GM21619 (cell line): ENCODE data around the gene ATF6.

Source experiments
- ATAC-seq: cut with Tn5 transposase; IDR thresholded peaks from one replicate; pipeline ENCODE4 v1.9.1; 2021; ENCODE audit not compliant: unreplicated experiment

ATF6 gene

DNA sequence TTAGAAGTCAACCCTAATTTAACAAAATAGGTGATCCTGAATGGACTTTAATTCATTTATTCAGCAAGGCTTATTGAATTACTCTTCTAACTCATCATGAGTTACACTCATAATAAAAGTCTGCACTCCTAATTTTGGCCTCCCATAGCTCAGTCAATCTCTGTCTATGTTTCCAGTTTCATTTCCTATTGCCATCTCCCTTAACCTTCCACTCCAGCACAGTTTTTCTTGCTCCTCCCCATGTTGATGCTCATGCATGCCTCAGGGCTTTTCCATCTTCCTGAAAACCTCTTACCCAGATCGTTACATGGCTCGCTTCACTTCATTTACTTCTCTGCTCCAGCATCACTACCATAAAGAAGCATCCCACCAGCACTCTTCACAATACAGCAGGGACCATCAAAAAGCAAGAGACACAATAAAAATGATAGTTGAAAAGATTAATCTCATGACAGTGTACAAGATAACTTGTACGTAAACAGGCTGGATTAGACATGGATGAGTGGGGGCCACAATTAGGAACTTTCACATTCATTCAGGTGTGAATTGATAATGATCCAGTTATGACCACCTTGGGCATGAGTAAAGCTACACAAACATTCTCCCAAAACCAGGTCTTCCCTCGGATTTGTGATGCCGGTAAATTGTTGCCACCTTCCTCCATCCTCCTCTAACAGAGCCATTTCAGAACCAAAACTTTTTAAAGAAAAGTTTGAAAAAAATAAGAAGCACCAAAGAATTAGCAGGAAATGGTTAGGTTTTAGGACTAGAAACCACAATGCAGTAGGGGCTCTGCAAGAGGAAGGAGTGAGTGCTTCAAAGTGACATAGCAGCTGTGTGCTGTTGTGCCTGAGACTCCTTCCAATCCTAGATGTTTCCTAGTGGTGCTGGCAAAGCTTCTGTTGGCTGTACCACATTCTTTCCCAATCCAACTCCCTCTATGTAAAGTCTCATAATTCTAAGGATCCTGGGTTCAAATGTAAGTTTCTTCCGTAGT, 167.8 kb downstream of the ATF6 start:
- ATAC-seq, result peak; percentile 66

DNA sequence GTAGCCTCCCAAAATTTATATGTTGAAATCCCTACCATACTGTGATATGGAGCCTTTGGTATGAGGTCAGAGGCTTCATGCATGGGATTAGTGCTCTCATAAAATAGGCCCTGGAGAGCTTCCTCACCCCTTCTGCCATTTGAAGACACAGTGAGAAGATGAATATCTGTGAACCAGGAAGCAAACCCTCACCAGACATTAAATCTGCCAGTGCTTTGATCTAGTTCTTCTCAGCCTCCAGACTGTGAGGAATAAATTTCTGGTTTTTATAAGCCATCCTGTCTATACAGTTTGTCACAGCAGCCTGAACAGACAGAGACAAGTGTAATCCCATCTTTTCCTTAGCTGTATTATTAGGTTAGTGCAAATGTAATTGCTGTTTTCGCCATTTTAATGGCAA, 169.1 kb downstream of the ATF6 start:
- no peak for ATAC-seq

DNA sequence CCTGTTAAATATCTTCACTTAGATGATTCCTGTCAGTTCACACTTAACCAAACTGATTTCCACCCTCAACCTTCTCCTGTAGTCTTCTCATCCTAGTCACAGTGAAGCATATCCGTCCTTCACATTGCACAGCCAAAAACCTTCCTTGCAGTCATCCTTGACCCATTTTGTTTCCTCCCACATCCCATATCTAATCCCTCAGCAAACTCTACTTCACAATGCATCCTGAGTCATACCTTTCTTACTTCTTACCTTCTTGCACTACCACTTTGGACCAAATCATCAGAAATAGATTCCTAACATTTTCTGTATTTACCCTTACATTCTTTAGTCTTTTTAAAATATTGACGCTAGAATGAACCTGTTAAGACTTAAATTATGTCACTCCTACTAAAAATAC, 170.7 kb downstream of the ATF6 start:
- ATAC-seq, result no peak

DNA sequence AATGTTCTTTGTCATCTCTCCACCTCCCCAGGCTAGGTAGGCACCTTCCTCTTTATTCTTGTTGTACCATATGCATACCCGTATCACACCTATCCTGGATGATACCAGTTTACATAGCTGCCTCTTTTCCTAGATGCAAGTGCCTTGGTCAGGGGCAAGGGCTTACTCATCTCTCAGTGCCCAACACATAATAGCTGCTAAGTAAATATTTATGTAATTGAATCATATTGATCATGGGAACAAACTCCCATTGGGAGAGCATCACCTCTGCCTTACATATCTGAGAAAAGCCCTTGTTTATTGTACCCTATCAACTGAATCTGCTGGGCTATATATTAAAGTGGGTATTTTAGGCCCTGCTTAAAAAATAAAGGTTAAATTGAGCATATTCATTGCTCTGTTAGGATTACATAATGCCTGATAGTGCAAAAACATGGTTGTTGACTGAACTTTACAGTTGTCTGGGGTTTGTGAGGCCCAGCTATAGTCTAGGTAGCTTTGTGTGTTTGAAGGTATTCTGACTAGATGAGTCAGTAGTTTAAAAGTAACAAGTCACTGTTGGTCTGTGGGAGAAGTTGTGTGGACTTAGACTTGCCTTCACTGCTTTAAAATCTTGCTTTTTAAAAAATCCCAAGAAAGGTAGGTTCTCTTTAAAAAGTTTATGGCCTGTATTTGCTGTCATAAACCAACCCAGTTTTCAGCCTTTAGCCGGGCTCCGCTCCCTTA, 174.9 kb downstream of the ATF6 start:
- no peak for ATAC-seq

DNA sequence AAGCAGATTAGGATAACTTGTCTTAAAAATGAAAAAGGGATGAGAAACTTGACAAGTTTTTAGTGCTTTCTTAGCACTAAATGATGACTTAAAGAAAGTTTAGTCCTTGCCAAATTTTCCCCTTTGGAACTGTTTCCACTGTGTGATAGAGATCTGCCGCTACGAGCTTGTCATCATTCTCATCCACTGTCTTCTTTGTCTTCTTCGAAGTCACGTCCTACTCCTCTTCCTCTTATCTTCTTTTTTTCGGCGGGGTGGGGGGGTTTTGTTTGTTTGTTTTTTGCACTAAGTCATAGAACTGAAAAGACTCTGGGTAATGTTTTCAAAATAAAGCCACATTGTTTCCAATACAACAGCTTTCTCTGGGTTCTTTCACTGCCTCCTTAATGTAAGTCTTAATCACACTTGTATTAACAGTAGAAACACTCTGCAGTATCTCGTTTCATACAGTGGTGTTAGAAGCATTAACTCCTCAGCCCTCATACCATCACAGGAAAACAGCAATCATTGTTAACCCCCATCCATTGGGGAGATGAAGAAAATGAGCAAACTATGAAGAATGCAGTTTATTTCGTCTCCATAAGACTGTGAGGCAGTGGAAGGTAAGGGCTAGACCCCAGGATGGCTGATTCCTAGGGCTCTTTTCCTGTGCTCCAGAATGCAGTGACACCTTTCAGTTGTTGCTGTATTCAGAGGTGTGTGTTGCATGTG, 175.8 kb downstream of the ATF6 start:
- no peak for ATAC-seq

DNA sequence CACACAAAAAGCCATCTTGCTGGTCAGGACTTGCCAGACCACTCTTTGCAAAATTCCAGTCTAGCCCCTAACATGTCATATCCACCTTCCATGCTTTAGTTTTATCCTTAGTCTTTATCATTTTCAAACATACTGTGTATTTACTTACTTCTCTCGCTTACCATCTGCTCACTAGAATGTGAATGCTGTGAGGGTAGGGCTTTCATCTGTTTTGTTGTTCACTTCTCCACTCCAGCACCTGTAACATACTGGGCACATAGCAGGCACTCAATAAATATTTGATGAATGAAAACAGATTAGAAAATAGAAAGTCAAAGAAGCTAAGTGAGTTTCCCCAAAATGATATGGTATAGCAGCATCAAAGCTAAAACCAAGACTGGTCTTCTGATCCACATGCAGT, 177.6 kb downstream of the ATF6 start:
- ATAC-seq, result no peak

DNA sequence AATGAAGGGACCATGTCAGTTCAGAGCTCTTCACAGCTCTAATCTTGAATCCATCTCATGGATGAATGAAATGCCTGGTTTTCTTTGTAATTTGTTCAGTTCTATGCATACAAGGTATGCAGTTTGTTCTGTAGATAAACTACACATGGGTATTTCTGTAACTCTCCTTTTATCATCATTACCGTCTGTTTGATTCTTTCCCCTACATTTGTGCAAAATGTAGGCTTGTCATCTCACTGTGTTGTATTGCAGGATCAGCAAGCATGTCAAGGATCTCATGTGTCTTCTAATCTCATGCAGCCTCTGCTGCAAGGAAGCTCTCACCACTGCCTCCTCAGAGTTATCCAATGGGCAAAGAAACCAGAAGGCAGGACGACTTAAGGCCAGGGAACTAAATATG, 178.3 kb downstream of the ATF6 start:
- ATAC-seq, result no peak

DNA sequence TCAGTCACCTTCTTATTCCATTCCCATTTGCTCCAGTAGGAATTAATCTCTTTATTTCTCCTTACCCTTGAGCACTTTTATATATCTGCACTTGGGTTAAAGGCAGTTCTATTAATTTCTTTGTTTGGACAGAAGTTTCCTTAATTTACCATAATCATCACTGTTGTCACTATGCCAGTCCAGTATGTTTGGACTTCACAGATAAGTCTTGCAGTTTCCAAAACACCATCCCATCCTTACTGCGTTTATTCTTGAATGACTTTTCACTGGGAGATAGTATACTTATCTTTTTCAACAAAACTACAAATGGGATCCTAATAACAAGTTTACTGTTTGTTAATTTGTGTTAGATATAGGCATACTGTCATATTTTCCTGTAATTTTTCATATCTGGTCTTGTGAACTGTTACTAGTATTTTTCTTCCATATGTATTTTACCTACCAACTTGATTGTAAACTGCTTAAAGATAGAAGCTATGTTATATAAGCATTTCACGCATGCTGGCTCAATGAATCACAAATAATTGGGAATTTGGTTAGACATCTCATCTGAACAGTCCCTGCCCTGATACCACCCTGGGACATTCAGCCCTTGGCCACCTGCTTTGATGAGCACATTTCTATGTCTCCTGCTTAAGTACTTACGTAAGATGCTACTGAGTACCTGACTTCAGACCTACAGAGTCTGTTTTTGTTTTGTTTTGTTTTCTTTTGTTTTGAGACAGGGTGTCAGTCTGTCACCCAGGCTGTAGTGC, 179.4 kb downstream of the ATF6 start:
- no peak for ATAC-seq

DNA sequence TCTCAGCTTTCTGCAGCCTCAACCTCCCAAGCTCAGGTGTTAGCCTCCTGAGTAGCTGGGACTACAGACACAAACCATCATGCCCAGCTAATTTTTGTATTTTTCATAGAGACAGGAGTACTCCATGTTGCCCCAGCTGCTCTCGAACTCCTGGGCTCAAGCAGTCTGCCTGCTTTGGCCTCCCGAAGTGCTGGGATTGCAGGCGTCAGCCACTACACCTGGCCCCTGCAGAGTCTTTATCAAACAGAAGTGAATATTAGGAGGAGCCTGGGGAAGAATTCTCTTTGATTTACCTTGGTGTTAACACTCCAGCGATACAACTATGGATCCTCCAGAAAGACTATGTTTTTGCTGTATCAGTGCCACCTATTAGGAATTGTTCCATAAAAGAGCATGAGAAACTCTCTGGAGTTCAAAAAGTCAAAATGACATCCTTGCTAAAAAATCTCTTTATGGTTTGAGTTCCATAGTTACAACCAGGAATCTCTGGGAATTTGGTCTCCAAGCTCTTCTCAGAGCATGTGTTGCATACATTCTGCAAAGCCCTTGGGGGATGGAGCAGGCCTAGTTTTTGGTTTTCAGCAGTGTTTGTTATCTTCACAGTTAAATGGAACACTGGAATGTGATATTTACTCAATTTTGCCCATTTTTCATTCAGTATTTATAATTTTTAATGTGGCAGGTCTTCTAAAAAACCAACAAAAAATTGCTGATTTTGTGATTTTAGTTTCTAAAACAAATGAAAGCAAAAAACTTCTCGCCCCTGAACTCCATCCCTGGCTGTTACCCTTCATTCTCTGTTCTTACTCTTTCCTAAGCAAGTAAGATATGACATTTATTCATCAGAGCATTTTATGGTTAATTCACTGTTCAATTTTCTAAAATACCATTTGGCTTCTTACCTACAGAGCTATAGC, 180.2 kb downstream of the ATF6 start:
- no peak for ATAC-seq

DNA sequence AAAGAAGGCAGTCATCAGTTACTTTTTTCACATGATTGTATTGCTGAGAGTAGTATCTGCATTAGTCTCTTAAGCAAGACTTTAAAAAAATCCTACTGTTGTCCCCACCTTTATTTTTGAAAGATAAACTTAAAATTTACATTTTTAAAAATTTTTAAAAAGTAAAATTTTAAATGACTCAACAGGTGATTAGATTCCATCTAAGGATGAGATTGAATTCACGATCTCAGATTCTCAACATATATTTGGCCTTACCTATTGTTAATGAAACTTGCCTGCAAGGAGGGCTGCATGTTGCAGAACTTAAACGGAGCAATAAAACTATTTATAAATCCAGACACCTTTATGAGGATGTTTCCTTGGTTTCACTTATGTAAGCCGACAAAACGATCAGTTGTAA, 182.3 kb downstream of the ATF6 start:
- ATAC-seq, result no peak

DNA sequence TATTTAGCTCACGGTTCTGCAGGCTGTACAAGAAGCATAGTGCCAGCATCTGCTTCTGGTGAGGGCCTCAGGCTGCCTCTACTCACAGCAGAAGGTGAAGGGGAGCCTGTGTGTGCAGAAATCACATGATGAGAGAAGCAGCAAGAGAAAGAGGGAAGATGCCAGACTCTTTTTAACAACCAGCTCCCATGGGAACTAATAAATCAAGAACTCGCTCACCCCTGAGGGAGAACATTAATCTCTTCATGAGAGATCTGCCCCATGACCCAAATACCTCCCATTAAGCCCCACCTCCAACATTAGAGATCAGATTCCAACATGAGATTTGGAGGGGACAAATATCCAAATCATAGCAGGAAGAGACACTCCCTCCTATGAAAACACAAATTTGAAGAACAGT, 183.4 kb downstream of the ATF6 start:
- no peak for ATAC-seq

DNA sequence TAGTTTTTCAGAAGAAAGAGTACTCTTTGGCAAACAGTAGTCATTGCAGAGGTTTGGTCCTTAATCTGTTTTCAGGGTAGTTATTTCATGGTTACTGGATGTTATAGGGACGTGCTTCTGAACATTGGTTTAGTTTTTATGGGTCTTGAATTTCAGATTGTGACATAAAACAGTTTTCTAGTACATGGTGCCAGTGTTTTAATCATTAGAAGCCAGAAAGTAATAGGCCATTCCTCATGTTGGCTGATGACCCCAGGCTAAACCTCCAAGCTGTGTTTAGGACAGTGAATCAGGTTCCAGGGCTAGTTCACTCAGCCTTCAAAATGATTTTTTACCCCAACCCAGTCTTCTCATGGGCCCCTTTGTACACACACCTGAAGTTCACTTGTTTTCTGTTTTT, 184.3 kb downstream of the ATF6 start:
- no peak for ATAC-seq

DNA sequence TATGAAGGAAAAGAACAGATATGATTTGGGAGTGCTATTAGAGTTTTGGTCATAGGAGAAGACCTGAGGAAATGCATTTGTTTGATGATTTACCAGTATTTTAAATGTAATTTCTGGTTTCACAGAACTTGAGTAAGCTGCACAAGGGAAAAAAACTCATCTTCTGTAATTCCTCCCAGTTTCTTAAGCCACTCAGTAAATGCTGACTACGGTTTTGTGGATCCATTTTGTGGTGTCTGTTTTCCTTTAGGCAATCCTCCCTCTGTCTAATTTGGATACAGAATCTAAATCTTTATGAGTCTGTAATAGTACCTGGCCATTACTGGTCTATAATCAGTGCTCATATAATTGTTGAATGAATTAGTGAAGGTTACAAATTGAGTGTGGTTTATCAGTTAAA, 185.5 kb downstream of the ATF6 start:
- ATAC-seq, result no peak

DNA sequence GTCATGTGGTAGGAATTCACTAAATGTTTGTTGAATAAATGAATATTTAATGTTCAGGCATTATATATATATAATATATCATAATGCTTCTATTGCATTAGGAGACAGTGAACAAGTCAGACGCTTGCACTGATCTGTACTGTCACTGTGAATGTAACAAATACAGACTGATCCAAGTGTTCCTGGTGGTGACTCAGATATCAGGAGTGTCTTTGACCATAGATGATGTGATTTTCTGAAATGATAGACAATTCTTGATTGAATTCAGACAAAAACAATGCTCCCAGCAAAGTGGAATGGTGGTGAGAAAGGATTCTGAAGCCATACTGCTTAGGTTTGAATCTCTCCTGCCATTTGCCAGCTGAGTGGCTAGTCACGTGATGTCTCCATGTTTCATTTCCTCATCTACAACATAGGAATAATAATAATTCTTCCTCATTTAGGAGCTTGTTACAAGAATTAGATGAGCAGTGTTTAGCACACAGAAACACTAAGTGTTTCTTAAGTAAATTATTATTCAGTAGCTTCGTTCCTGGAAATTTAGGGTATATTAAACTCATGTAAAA, 186.6 kb downstream of the ATF6 start:
- no peak for ATAC-seq

DNA sequence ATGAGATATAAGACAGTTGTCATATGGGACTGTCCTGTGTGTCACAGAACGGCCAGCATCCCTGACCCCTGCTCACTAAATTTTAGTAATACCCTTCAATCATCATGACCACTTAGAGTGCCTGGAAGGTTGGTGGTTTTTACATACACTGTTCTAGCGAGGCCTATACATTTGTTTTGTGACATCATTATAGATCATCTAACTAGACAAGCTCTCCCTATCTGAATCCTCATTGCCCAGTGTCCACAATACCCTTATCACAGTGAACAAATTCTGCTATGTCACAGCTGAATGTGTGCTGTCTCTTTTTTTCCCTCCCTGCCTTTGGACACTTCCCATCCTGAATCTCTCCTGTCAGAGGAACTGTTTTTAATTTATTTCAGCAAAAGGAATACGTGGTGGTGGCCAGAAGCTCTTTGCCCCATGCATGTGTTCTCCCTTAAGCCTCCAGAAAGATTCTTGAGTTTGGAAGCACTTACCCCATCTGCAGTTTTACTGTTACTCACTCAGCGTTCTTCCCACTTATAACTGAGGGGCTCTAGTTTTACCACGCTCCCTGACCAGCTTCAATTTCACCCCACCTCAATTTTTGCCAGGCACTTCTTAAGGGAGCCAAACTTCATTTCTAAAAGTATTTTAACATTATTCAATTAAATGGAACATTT, 187.3 kb downstream of the ATF6 start:
- no peak for ATAC-seq

DNA sequence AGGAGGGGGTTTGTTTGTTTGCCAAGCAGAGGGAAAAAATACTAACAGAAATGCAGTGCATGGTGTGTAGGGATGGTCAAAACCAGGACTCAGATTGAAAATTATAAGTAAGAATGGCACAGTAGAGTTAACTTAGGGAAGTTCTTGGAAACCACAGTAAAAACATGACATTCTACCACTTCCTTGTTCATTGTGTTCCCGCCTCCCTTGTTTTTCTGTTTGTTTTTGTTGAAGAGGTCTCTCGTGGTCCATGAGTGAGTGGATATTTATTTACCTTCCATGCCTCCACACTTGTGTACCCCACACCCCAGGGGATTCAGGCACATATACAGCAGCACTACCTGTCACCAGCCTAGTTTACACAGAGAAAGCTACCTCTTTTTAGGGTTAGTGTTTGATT, 187.9 kb downstream of the ATF6 start:
- no peak for ATAC-seq

DNA sequence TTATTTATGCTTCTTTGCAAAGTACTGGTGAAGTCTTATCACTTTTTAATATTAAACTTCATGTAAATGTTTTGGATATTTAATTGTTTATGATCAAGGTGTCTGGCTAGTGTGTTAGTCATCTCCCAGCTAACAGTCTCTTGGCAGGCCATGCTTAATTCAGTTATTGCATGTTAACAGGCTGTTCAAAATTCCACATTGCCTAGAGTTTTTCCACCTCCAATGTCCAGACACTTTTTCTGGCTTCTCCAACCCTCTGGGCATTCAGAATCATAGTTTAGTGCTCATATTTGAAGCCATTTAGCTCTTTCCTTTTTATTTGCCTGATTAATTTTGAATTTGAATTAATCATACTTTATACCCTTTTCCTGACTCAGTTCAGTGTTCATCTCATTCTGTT, 188.3 kb downstream of the ATF6 start:
- ATAC-seq, result no peak

DNA sequence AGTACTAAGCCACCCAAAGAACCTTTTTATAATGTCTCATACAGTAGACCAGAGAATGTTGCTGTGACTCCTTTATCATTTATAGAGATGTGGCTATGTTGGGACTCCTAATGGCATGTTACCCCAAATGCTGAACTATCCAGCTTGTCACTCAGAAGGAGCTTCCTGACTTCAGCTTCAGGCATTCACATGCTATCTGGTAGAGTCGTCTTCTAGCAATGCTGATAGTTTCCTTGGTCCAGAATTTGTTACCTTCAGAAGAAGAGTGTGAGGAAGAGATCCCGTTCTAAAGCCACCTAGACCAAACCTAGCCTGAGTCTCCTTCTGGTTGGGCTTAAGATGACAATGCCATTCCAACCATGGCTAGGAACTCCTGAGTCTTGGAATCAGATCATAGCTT, 189.5 kb downstream of the ATF6 start:
- no peak for ATAC-seq

DNA sequence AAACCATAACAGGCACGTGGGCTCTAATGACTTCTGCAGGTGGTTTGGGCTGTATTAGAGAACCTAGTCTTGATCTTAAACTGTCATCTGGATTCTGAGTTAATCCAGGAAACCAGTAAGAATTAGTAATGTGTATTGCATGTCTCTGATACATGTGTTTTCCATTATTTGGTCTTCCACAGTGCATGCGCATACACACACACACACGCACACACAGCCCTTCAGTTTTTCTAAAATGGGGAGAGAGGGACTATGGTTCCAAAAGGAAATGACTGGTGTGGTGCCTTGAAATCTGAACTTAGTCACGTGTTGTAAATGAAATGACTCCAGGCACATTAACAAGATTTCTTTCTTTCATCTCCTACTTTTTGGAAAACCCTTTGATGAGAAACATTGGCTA, 190.0 kb downstream of the ATF6 start:
- no peak for ATAC-seq
